HG03175 (cell line): ENCODE measurements around the gene MBTPS1.

Experiments used
- ATAC-seq: cut with Tn5 transposase; IDR thresholded peaks from one replicate; pipeline ENCODE4 v1.9.1; 2021; ENCODE audit warnings: mild to moderate bottlenecking, moderate library complexity; ENCODE audit not compliant: unreplicated experiment

The MBTPS1 gene

GRCh38 chr16:84055366-84055765, 61.4 kb downstream of the MBTPS1 start:
- ATAC-seq: no peak

GRCh38 chr16:84054916-84055315, 61.8 kb downstream of the MBTPS1 start:
- no peak for ATAC-seq

- ATAC-seq: no peak
Observed at GRCh38 chr16:84054271-84054670, 62.5 kb downstream of the MBTPS1 start.

GRCh38 chr16:84053237-84053636, 63.5 kb downstream of the MBTPS1 start:
- no peak for ATAC-seq

- ATAC-seq: no peak
Observed at GRCh38 chr16:84052071-84052622, 64.6 kb downstream of the MBTPS1 start.

GRCh38 chr16:84050316-84050715, 66.4 kb downstream of the MBTPS1 start:
- ATAC-seq: no peak

- no peak for ATAC-seq
Observed at GRCh38 chr16:84049403-84050060, 67.2 kb downstream of the MBTPS1 start.

GRCh38 chr16:84048871-84049270, 67.9 kb downstream of the MBTPS1 start:
- ATAC-seq: no peak

- ATAC-seq: no peak
Observed at GRCh38 chr16:84048270-84048669, 68.5 kb downstream of the MBTPS1 start.

GRCh38 chr16:84047626-84048025, 69.1 kb downstream of the MBTPS1 start:
- no peak for ATAC-seq

- no peak for ATAC-seq
Observed at GRCh38 chr16:84047206-84047605, 69.5 kb downstream of the MBTPS1 start.

- ATAC-seq: no peak
Observed at GRCh38 chr16:84045818-84046470, 70.8 kb downstream of the MBTPS1 start.

GRCh38 chr16:84045001-84045817, 71.5 kb downstream of the MBTPS1 start:
- no peak for ATAC-seq

- no peak for ATAC-seq
Observed at GRCh38 chr16:84044118-84044488, 72.6 kb downstream of the MBTPS1 start.

- no peak for ATAC-seq
Observed at GRCh38 chr16:84043486-84044117, 73.1 kb downstream of the MBTPS1 start.

GRCh38 chr16:84042879-84043485, 73.8 kb downstream of the MBTPS1 start:
- ATAC-seq: no peak

- ATAC-seq: no peak
Observed at GRCh38 chr16:84042308-84042878, 74.3 kb downstream of the MBTPS1 start, which contains the start of gene SLC38A8. Gene SLC38A8 (minus strand): TSS chr16:84042795. CDS start chr16:84042157, 638 bp downstream.

GRCh38 chr16:84041881-84042280, 74.9 kb downstream of the MBTPS1 start:
- no peak for ATAC-seq

- no peak for ATAC-seq
Observed at GRCh38 chr16:84040823-84041820, 75.6 kb downstream of the MBTPS1 start.
